Activated CD4-positive, CD25-positive, alpha-beta regulatory T cell treated with anti-CD3 and anti-CD28 coated beads, Interleukin-2, amount 50 U/mL, for 24 hours (primary cell): Measurements from ENCODE around the gene SPRED2.

Source experiments
- ATAC-seq, 2 donors: fragments of 150-1000 bp; cut with Tn5 transposase; one replicate each; pipeline ENCODE4 v1.10.0; 2021; ENCODE audit warnings: mild to moderate bottlenecking in 1 of 2, moderate library complexity in 1 of 2

The SPRED2 gene

GRCh38 chr2:65438137-65438899 lies 5.9 kb upstream of the SPRED2 start:
- no peak for ATAC-seq

DNA sequence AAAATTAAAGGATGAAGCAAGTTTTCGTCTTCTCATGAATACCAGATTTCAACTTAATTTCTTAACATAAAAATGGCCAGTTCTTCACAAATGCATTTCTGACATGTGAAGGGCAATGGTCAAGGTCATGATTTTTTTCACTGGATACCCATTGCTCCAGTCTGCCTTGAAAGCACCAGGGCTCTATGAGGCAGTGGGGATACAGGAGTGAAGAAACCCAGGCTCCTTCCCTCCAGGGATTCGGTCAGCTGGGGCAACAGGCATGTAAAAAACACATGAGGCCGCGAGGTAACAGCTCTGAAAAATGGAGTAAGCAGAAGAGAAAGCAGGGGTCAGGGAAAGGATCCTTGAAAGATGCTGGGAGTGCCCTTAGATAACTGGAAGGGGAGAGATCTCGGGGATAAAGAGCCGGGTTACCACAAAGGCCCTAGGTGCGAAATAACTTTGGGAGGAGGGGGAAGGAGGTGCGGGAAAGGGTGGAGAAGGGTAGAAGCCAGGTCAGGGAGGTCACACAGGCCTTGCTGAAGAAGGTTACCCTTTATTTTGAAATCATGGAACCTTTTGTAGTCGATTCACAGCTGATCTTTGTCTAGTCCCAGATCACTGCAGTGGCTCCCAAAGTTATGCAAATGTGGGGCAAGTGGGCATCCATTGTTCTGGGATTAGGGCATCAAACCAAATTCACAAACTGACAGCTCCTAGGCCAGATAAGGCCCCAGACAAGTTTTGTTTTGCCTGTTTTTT lies 5.2 kb upstream of the SPRED2 start:
- no peak for ATAC-seq

DNA sequence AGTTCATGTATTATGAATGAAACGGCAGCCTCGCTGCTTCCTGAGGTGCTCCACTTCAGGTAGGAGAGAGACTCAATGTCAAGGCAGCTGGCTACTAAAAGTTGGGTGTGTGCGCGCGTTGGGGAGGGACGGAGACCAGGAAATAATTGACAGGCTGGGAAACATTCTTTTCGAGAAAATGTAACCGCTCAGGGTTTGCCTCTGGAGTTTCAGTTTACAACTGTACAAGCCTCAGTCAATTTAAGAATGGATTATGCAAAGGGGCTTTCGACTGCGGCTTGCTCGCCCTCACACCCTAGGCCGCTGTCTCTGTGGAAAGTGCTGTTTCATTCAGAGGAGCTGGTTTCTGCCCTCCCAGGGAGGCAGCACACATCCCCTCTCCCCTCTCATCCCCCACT lies 4.4 kb upstream of the SPRED2 start:
- ATAC-seq: peak; percentile 42 to 61

DNA sequence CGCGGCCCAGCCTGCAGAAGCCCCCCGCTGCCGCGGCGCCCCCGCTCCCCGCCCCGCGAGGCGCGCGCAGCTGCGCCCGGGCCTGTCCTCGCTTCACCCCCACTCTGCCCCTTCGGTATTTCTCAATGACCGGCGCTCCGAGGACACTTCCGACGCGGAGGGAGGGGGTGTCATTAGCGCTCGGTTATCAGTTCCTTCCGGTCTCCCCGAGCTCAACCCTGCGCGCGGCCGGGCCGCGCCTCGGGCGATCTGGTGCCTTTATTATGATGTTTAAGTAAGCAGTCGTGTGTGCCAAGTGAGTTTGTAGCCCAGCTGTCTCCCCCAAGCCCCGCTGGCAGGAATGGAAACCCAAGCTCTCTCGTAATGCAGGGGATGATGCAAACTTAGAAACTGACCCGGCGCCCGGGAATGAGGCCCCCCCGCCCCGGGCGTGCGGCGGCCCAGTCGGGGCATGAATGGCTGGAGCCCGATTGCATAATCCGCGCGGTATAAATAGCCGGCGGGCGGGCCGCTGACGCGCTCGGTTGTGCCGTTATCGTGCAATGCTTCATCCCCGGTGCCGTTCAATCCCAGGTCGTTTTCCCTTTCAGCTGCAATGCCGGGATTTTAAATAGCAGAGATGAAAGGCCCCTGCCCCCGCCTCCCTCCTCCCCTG lies 3.9 kb upstream of the SPRED2 start:
- ATAC-seq: peak; percentile 12 to 26

DNA sequence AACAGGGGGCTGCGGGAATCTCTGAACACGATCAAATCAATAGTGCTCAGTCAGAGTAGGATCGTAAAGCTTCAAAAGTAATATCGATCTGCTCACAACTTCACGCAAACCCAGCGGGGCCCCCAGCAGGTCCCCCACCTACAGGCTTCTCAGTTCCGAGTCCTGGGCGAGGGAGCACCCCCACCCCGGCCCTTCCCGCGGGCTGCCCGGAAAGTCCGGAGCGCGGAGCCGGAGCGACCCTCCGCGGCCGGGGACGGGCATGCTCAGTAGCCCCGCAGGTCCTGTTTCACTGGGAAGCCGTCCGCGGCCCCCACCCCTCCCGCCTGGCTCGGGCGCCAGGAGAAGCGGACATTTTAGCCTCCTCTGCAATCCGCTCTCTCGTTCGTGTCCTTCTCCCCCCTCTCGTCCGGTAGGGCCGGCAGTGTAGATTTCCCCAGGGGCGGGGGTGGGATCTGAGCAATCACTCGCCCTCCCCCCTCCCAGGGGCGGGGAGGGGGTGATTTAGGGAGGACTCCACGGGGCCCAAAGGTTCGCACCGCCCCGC lies 3.3 kb upstream of the SPRED2 start:
- peak; percentile 27 to 30 for ATAC-seq

DNA sequence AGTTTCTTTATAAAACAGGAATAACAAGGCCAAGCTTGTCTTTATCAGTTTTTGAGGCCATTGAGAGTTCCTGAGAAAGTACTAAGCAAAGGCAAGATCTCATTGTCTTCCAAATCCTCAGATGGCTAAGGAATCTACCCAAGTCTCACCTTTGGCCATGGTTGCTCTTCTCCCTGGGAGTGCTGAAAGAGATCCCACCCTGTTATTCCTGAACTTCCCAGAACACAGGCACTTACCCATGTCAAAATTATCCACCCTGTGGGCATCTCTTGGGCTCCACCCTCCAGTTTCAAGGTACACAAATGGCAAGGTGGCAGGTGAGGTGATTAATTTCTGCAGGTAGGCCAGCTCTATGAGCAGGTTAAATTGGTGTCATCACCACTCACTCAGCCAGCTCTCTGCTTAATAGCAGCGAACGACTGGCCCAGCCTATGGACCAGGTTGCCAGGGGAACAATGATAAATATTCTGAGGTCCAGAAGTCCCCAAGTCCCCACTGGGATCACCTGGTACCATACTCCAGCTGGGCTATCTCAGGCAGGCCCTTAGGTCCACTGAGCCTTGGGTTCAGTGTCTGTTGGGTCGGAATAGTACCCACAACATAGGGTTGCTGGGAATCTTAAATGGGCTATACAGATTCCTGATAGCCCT lies 2.3 kb upstream of the SPRED2 start:
- ATAC-seq: no peak

DNA sequence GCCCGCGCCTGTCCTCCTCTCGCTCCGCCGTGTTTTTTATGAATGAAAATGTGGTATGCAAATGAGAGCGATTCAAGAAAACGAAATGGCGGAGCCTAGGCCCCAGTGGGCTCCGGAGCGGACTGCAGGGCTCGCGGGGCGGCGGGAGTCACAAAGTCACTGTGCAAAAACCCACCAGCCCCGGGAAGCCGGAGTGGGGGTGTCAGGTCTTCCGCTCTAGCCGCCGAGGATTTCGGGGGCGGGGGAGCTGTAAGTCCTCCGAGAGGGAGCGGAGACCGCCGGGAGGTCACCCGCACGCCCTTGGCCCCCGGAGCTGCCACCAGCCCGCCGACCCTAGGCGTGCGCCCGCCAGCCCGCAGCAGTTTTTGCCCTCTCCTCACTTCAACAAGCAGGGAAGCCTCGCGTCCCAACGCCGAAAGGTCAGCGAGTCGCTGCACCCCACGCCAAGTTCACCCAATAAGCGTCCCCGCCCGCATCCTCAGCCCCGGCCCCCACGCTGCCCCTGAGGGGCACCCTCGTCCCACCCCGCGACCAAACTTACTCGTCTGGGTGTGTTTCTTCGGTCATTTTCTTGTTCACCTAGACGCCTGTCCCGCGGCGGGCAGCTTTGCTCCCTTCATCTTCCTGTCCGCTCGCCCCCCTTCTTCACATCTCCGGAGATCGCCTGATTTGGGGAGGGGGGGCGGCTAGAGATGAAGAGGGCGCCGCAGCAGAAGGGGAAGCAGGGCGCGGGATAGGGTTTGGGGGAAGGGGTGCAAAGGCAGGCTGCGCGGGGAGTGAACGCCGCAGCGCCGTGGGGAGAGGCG lies 775 bp downstream of the SPRED2 start:
- peak; percentile 22 to 26 for ATAC-seq

GRCh38 chr2:65430603-65431420 lies 1.6 kb downstream of the SPRED2 start:
- peak; percentile 43 to 57 for ATAC-seq

GRCh38 chr2:65429786-65430602 lies 2.4 kb downstream of the SPRED2 start:
- ATAC-seq: peak; percentile 57 to 62

DNA sequence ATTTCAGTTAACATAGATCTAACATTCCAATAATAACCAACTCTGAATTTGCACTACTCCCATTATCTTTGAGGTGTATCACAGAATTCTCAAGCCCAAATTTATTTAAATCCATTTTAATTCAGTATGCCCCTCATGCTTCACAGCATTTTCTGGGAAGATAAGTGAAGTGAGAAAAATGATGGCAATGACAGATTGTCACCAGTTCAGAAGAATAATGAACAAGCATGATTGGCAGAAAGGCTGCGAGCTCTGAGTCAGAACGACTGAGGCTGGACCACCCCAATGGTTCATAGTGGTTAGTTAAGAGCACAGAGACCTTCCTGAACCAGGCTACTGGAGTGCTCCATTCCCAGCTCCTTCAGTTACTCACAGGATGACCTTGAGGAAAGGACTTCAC lies 4.9 kb downstream of the SPRED2 start:
- no peak for ATAC-seq

GRCh38 chr2:65425276-65425675 lies 7.1 kb downstream of the SPRED2 start:
- no peak for ATAC-seq

DNA sequence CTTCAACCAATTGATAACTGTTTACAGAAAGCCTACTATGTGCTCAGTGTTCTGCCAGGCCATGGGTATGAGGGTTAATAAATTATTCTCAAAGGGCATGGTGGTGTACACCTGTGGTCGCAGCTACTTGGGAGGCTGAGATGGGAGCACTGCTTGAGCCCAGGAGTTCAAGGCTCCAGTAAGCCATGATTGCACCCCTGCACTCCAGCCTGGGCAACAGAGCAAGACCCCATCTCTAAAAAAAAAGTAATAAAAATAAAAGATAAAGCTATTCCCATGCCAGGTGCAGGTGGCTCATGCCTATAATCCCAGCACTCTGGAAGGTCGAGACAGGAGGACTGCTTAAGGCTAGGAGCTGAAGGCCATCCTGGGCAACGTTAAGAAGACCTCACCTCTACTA lies 8.0 kb downstream of the SPRED2 start:
- ATAC-seq: no peak

DNA sequence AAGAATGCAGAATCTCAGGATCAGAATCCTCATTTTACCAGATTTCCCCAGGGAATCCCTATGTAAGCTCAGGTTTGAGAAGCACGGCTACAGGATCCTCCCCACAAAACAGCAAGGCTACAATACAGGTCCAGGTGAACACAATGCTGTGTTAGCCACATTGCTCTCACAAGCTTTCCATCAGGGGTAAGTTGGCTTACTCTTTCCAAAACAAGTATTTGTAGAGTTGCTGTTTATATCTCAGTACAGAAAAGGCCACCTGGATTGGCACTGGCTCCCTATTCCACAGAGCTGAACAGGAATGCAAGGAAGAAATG lies 11.0 kb downstream of the SPRED2 start:
- no peak for ATAC-seq

GRCh38 chr2:65420712-65421431 lies 11.5 kb downstream of the SPRED2 start:
- no peak for ATAC-seq

DNA sequence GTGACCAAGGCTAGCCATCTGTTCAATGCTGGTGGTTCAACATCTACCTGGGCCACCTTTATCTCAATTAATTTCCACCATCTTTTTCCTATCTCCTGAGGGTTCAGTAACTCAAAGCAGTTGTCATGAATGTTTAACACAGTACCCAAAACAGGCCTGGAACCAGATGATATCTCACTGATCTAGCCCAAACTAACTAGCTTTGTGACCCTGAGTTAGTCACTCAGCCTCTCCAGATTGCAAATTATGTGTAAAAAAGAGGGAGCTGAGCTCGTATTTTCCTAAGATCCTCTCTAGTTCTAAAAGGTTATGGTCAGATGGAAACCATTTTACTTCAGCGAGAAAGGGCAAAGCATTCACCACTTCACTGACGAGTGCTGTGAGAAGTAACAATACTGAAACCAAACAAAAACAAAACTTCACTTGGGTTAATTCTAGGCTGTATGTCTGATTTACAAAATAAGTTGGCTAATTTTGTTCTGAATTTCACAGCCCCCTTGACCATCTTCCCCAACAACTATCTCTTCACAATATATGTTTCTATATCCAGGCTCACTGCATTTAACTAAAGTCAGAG lies 14.8 kb downstream of the SPRED2 start:
- ATAC-seq: peak in 1 of 2 donors; percentile 30

DNA sequence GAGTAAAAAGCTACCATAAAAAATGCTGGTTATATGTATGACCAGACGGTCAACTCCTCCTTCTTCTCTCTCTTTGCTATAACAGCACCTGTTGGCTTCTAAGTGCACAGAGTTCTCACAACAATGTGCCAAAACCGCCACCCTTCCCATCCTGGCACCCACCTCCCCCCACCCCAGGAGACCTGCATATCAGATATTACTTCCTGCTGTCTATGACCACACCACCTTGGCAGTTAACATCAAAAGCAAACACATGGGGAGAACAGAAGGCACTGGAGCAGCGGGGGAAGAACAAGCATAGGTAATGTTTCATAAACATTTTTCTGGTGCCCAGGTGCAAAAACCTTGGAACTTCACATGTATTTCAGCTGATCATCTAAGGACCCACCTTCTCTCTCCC lies 15.5 kb downstream of the SPRED2 start:
- no peak for ATAC-seq

DNA sequence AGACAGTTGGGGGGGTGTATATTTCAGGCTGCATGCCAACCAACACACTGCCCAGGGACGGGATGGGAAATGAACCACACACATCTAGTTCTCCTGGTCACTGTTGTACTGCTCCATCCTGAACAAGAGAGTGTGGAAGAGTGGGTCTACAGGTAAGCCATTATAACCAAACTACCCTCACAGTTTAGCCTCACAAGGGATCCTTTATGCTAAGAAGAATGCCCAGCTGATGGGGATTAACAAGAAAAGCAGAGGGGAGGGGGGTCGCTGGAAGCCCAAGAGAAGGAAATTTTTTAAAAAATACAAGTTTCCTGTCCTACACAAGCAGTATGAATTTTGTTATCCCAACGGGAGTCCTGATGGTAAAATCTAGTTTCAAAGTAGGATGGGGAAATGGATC lies 16.1 kb downstream of the SPRED2 start:
- no peak for ATAC-seq

GRCh38 chr2:65415091-65415490 lies 17.3 kb downstream of the SPRED2 start:
- no peak for ATAC-seq

- ATAC-seq: no peak
Measured at GRCh38 chr2:65413610-65414009, 18.8 kb downstream of the SPRED2 start.
